ENCODE measurements around the gene JAKMIP2.
"Not testable (repeated sequence)": the region's sequence is repeated elsewhere in the genome, so short reads cannot be mapped to it uniquely, and the experiment has no call there.

DNA sequence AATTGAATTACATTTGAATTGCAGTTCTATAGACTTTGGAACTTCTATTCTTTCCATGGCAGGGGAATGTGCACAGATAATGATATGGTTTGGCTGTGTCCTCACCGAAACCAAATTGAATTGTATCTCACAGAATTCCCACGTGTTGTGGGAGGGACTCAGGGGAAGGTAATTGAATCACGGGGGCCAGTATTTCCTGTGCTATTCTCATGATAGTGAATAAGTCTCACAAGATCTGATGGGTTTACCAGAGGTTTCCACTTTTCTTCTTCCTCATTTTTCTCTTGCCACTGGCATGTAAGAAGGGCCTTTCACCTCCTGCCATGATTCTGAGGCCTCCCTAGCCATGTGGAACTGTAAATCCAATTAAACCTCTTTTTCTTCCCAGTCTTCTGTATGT is 20.6 kb upstream of the JAKMIP2 start:
- TF ChIP-seq CTCF, EP300, POLR2A, POLR2AphosphoS5 (IDR thresholded peaks at IDR 0.05): not testable (repeated sequence)
